Epithelial cell of esophagus (primary cell): Measurements from ENCODE around the gene DACT3.
A peak's percentile ranks its signal among the peaks of the same experiment; 100 is the strongest.

ENCODE experiments used
- DNase-seq: peaks from one replicate; pipeline ENCODE4 v3.0.0; 2010; ENCODE audit warnings: low read depth
- H3K4me3 ChIP-seq: 2 replicates; pipeline ENCODE4 v1.5.1; 2011; ENCODE audit warnings: mild to moderate bottlenecking, low read length, control low read depth
- CTCF ChIP-seq: IDR thresholded peaks from 2 replicates; pipeline ENCODE4 v1.5.1; 2011; ENCODE audit warnings: low read depth, mild to moderate bottlenecking, low read length, control low read depth, inconsistent platforms; ENCODE audit not compliant: insufficient read depth; ENCODE audit errors: missing control alignments

The DACT3 gene

GRCh38 chr19:46606681-46607447 lies 54.1 kb downstream of the DACT3 start:
- TF ChIP-seq CTCF, result no peak
- peak; percentile 42 for DNase-seq
- no peak overlapping the region for H3K4me3 ChIP-seq

- no peak for DNase-seq
- no peak for TF ChIP-seq CTCF
- H3K4me3 ChIP-seq, result no peak overlapping the region
These were observed 55.0 kb downstream of the DACT3 start for GRCh38 chr19:46606019-46606418.

- no peak for DNase-seq
- no peak for TF ChIP-seq CTCF
These were observed 55.6 kb downstream of the DACT3 start for GRCh38 chr19:46605356-46605821.

GRCh38 chr19:46604781-46605355 lies 56.1 kb downstream of the DACT3 start:
- no peak overlapping the region for H3K4me3 ChIP-seq
- TF ChIP-seq CTCF, result no peak
- no peak for DNase-seq

More at GRCh38 chr19:46605356-46605821, 55.6 kb downstream of the DACT3 start:
- H3K4me3 ChIP-seq, result no peak overlapping the region

- no peak for DNase-seq
- no peak overlapping the region for H3K4me3 ChIP-seq
- no peak for TF ChIP-seq CTCF
These were observed 57.2 kb downstream of the DACT3 start for GRCh38 chr19:46603752-46604231.

GRCh38 chr19:46603195-46603637 lies 57.8 kb downstream of the DACT3 start:
- TF ChIP-seq CTCF, result no peak
- peak overlapping the region; percentile 94 for H3K4me3 ChIP-seq
- DNase-seq, result no peak
